Osteoblast (primary cell): ENCODE data around the gene RBPJ. TPM values are rescaled to one million over a fixed set of nuclear protein-coding genes. Genes with fewer than 3 reads are reported as not detected.

ENCODE experiments used
- DNase-seq: peaks from one replicate; pipeline ENCODE4 v3.0.0; 2011; ENCODE audit warnings: low spot score, mixed read lengths; ENCODE audit not compliant: insufficient read length; ENCODE audit errors: missing footprints
- H2AFZ ChIP-seq: 2 replicates; pipeline ENCODE4 v1.6.0; 2011; ENCODE audit warnings: mild to moderate bottlenecking, low read length
- H3K27ac ChIP-seq: 2 replicates; pipeline ENCODE4 v1.5.1; 2011; ENCODE audit warnings: mild to moderate bottlenecking, low read depth, low read length, moderate library complexity
- H3K27me3 ChIP-seq: 2 replicates; pipeline ENCODE4 v1.6.0; 2012; ENCODE audit warnings: mild to moderate bottlenecking, control low read depth, inconsistent platforms, low read length, moderate library complexity; ENCODE audit not compliant: insufficient read depth
- H3K36me3 ChIP-seq: 2 replicates; pipeline ENCODE4 v1.5.1; 2011; ENCODE audit warnings: mild to moderate bottlenecking, low read length, control low read depth, moderate library complexity; ENCODE audit not compliant: insufficient read depth
- H3K4me1 ChIP-seq: 2 replicates; pipeline ENCODE4 v1.5.1; 2011; ENCODE audit warnings: mild to moderate bottlenecking, low read length, control low read depth, moderate library complexity; ENCODE audit not compliant: insufficient read depth
- H3K4me2 ChIP-seq: 2 replicates; pipeline ENCODE4 v1.6.0; 2011; ENCODE audit warnings: mild to moderate bottlenecking, low read length; ENCODE audit not compliant: insufficient read depth
- H3K4me3 ChIP-seq: fragments of 200-600 bp; sonication (generic); 3 replicates; pipeline ENCODE4 v1.5.1; 2012; ENCODE audit warnings: mild to moderate bottlenecking, low read length, inconsistent platforms; ENCODE audit not compliant: insufficient read depth
- H3K79me2 ChIP-seq: 2 replicates; pipeline ENCODE4 v1.6.0; 2012; ENCODE audit warnings: mild to moderate bottlenecking, low read length, control low read depth, inconsistent platforms; ENCODE audit not compliant: insufficient read depth
- H3K9me3 ChIP-seq: 2 replicates; pipeline ENCODE4 v1.5.1; 2011; ENCODE audit warnings: low read depth, low read length, control low read depth
- H4K20me1 ChIP-seq: 2 replicates; pipeline ENCODE4 v1.6.0; 2012; ENCODE audit warnings: mild to moderate bottlenecking, low read length, control low read depth; ENCODE audit not compliant: insufficient read depth
- CTCF ChIP-seq: IDR thresholded peaks from 2 replicates; pipeline ENCODE4 v1.5.1; 2011; ENCODE audit warnings: mild to moderate bottlenecking, low read depth, low read length, moderate library complexity; ENCODE audit errors: extremely low read depth
- total RNA-seq: library from RNA; depleted of rRNA; stranded (reverse); fragments of >200 nt; gene quantifications from 2 replicates; pipeline ENCODE4 v1.2.3, GENCODE V29; 2012

The RBPJ gene
- total RNA-seq, 1 donor = 106 TPM

GRCh38 chr4:26300314-26301307 lies 20.2 kb upstream of the RBPJ start:
- no peaks in the 10 kb centered on the region for H3K79me2 ChIP-seq
- H3K27me3 ChIP-seq = no peaks in the 10 kb centered on the region
- no peak overlapping the region for H2AFZ ChIP-seq
- H3K4me2 ChIP-seq = no peak overlapping the region
- H3K9me3 ChIP-seq = no peaks in the 10 kb centered on the region
- H4K20me1 ChIP-seq = no peaks in the 10 kb centered on the region
- H3K4me1 ChIP-seq = peaks cover 12% of the 10 kb centered on the region
- DNase-seq = no peak
- H3K36me3 ChIP-seq = no peaks in the 10 kb centered on the region
- H3K4me3 ChIP-seq = no peak overlapping the region
- no peak overlapping the region for H3K27ac ChIP-seq
- no peak for TF ChIP-seq CTCF

GRCh38 chr4:26302031-26302899 lies 18.5 kb upstream of the RBPJ start:
- H3K27ac ChIP-seq = no peak overlapping the region
- H3K4me2 ChIP-seq = no peak overlapping the region
- no peak overlapping the region for H3K4me3 ChIP-seq
- no peak for TF ChIP-seq CTCF
- no peaks in the 10 kb centered on the region for H3K27me3 ChIP-seq
- no peak for DNase-seq
- no peaks in the 10 kb centered on the region for H3K9me3 ChIP-seq
- no peaks in the 10 kb centered on the region for H3K79me2 ChIP-seq
- no peaks in the 10 kb centered on the region for H3K36me3 ChIP-seq
- no peaks in the 10 kb centered on the region for H4K20me1 ChIP-seq
- no peak overlapping the region for H2AFZ ChIP-seq
- peaks cover 12% of the 10 kb centered on the region for H3K4me1 ChIP-seq

- H3K9me3 ChIP-seq = no peaks in the 10 kb centered on the region
- H2AFZ ChIP-seq = no peak overlapping the region
- H3K27me3 ChIP-seq = no peaks in the 10 kb centered on the region
- peaks cover 8% of the 10 kb centered on the region for H3K4me1 ChIP-seq
- no peaks in the 10 kb centered on the region for H4K20me1 ChIP-seq
- H3K4me2 ChIP-seq = no peak overlapping the region
- H3K79me2 ChIP-seq = no peaks in the 10 kb centered on the region
- TF ChIP-seq CTCF = no peak
- no peaks in the 10 kb centered on the region for H3K36me3 ChIP-seq
- no peak overlapping the region for H3K4me3 ChIP-seq
- no peak for DNase-seq
- H3K27ac ChIP-seq = no peak overlapping the region
Measured at GRCh38 chr4:26303008-26303407, 17.8 kb upstream of the RBPJ start.
